PFSK-1 (cell line): Measurements from ENCODE around the gene TMC1.

Experiments used
- FOXP2 ChIP-seq: optimal IDR thresholded peaks from 2 replicates; pipeline ENCODE3; 2011; ENCODE audit warnings: borderline replicate concordance, control low read depth, inconsistent platforms; ENCODE audit not compliant: insufficient read depth; ENCODE audit errors: extremely low read length, extremely low read depth
- POLR2AphosphoS5 ChIP-seq: IDR thresholded peaks from 2 replicates; pipeline ENCODE4 v1.6.1; 2012; ENCODE audit warnings: low read depth, mild to moderate bottlenecking, control low read depth, low read length, moderate library complexity
- SIN3A ChIP-seq: IDR thresholded peaks from 2 replicates; pipeline ENCODE4 v1.6.1; 2012; ENCODE audit warnings: mild to moderate bottlenecking, low read length, moderate library complexity, borderline replicate concordance; ENCODE audit not compliant: insufficient read depth
- TAF1 ChIP-seq: IDR thresholded peaks from 2 replicates; pipeline ENCODE4 v1.6.1; 2012; ENCODE audit warnings: low read length, control low read depth, borderline replicate concordance; ENCODE audit not compliant: insufficient read depth
- TF ChIP-seq, protein P1 (sequence below), 2 experiments: IDR thresholded peaks; 2 replicates each; pipeline versions ENCODE4 v1.6.1 to v1.8.0; 2011 to 2012; ENCODE audit warnings: low read depth in 2 of 2, low read length in 2 of 2, control low read depth in 1 of 2, inconsistent platforms in 1 of 2, mild to moderate bottlenecking in 1 of 2, moderate library complexity in 1 of 2; ENCODE audit not compliant: insufficient read depth in 1 of 2

Gene TMC1

DNA sequence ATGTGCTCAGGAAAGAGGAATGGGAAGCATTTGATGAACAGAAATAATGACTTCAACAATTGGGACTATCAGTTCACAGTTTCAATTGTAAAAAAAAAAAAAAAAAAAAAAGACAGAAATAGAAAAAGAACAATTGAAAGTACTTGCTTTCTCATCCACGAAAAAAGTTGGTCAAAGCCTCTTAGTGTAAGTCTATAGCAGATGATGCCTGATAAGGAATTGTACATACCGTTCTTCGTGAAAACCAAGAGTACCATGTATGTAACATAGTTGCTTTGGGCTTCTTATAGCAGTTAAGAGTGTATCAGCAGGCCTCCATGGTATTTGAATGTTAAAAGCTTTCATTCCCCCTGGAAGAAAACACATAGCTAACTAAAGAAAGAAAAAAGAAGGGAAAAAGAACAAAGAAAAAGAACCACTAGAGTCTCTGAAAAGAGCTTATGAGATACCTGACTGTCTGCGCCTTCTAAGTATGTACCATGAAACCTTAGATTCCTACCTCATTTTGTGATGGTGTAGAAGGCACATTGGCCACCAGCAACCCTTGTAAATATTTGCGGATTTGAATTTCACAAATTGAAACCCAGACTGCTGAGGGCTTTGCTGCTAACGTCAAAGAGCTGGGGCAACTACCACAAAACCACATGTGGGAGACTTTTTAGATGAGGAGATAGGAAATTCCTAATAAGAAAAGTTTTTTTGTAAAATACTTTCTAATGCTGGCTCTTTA is 75.2 kb downstream of the TMC1 start:
- TF ChIP-seq POLR2AphosphoS5 (no peak), TAF1 (no peak), FOXP2 (no peak), SIN3A (no peak)
- TF ChIP-seq, protein P1, sequence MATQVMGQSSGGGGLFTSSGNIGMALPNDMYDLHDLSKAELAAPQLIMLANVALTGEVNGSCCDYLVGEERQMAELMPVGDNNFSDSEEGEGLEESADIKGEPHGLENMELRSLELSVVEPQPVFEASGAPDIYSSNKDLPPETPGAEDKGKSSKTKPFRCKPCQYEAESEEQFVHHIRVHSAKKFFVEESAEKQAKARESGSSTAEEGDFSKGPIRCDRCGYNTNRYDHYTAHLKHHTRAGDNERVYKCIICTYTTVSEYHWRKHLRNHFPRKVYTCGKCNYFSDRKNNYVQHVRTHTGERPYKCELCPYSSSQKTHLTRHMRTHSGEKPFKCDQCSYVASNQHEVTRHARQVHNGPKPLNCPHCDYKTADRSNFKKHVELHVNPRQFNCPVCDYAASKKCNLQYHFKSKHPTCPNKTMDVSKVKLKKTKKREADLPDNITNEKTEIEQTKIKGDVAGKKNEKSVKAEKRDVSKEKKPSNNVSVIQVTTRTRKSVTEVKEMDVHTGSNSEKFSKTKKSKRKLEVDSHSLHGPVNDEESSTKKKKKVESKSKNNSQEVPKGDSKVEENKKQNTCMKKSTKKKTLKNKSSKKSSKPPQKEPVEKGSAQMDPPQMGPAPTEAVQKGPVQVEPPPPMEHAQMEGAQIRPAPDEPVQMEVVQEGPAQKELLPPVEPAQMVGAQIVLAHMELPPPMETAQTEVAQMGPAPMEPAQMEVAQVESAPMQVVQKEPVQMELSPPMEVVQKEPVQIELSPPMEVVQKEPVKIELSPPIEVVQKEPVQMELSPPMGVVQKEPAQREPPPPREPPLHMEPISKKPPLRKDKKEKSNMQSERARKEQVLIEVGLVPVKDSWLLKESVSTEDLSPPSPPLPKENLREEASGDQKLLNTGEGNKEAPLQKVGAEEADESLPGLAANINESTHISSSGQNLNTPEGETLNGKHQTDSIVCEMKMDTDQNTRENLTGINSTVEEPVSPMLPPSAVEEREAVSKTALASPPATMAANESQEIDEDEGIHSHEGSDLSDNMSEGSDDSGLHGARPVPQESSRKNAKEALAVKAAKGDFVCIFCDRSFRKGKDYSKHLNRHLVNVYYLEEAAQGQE (IDR thresholded peaks at IDR 0.05; ENCODE audit: insufficient read depth in 1 of 2, low read depth in 2 of 2, low read length in 2 of 2), result no peak

DNA sequence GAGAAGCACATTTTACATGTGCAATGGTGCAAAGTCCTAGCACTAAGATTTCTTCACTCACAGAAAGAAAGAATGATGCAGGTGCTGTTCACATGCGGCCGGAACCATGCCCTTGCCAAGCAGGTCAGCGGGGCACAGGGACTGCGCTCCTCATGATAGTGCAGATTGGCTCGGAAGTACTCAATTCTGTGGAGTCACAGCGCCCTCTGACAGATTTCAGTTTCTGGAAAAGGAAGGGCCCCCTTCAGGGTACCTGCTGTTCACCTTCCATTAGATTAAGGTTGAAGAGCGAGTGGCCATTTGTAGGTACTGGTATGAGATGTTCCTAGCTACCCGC is 75.7 kb downstream of the TMC1 start:
- TF ChIP-seq SIN3A (no peak), POLR2AphosphoS5 (no peak), TAF1 (no peak), FOXP2 (no peak)
- TF ChIP-seq, protein P1 (IDR thresholded peaks at IDR 0.05; ENCODE audit: insufficient read depth in 1 of 2, low read depth in 2 of 2, low read length in 2 of 2), result no peak

DNA sequence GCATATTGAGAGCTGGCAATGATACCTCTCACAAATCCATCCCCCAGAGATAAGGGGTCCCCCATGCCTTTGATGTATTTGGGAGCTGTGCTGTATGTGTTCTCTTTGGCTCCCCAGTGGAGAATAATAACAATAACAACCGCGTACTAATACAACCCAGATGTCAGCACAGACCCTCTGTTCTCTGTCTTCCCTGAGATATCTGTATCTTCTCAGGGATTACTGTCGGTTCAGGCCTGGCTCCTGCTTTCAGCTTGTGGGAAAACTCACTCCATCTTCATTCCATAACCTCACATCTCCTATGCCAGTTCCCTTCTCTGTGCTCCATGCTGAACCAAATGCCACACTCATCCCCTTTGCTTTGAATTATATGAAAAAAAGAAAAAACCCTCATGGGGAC is 76.2 kb downstream of the TMC1 start:
- no peak for TF ChIP-seq FOXP2
- TF ChIP-seq TAF1, result no peak
- TF ChIP-seq POLR2AphosphoS5, result no peak
- no peak for TF ChIP-seq SIN3A
- TF ChIP-seq, protein P1 (IDR thresholded peaks at IDR 0.05; ENCODE audit: insufficient read depth in 1 of 2, low read depth in 2 of 2, low read length in 2 of 2), result no peak

GRCh38 chr9:72598639-72599038 is 77.2 kb downstream of the TMC1 start:
- TF ChIP-seq SIN3A (no peak), FOXP2 (no peak), POLR2AphosphoS5 (no peak), TAF1 (no peak)
- TF ChIP-seq, protein P1 (IDR thresholded peaks at IDR 0.05; ENCODE audit: insufficient read depth in 1 of 2, low read depth in 2 of 2, low read length in 2 of 2), result no peak
